Measurements from ENCODE around the gene PKP4.

DNA sequence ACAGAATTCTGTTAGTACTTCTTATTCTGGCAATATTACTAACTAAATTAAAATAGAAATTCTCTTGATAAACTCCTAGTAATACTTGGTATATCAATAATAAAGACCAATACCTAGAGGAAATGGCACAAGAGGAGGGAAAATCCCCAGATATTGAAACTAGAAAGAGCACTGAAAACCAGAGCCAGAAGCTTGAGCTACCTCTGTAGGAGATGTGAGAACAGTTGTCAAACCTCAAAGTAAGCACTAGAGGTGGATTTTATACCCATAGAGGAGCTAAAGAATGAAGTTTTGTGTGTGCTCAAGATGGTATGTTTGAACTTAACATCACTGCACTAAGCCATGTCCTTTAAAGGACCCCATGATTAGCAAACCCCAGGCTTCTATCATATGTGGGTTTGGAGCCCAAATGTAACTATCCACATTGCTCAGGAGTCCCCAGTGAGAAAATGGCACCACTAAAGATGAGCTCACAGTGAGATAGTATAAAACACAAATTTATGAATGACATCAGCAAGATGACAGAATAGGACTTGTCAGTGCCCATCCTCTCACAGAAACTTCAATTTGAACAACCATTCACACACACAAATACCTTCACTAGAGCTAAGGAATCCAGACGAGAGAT lies 122.1 kb downstream of the PKP4 start:
- TF ChIP-seq POLR2A (IDR thresholded peaks at IDR 0.05) (no peak), POLR2AphosphoS5 (IDR thresholded peaks at IDR 0.05) (no peak), EP300 (IDR thresholded peaks at IDR 0.05) (no peak)
- TF ChIP-seq, protein P1, sequence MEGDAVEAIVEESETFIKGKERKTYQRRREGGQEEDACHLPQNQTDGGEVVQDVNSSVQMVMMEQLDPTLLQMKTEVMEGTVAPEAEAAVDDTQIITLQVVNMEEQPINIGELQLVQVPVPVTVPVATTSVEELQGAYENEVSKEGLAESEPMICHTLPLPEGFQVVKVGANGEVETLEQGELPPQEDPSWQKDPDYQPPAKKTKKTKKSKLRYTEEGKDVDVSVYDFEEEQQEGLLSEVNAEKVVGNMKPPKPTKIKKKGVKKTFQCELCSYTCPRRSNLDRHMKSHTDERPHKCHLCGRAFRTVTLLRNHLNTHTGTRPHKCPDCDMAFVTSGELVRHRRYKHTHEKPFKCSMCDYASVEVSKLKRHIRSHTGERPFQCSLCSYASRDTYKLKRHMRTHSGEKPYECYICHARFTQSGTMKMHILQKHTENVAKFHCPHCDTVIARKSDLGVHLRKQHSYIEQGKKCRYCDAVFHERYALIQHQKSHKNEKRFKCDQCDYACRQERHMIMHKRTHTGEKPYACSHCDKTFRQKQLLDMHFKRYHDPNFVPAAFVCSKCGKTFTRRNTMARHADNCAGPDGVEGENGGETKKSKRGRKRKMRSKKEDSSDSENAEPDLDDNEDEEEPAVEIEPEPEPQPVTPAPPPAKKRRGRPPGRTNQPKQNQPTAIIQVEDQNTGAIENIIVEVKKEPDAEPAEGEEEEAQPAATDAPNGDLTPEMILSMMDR (IDR thresholded peaks at IDR 0.05), result no peak
